CD1c-positive myeloid dendritic cell (primary cell): ENCODE data around the gene TMEM87B.
"Not testable (repeated sequence)": the region's sequence is repeated elsewhere in the genome, so short reads cannot be mapped to it uniquely, and the experiment has no call there.

Experiments used
- DNase-seq: peaks from one replicate; pipeline ENCODE4 v3.0.0-alpha.2; 2016; ENCODE audit errors: extremely low spot score

TMEM87B gene

GRCh38 chr2:112073875-112074274 lies 18.8 kb downstream of the TMEM87B start:
- DNase-seq = no peak

DNA sequence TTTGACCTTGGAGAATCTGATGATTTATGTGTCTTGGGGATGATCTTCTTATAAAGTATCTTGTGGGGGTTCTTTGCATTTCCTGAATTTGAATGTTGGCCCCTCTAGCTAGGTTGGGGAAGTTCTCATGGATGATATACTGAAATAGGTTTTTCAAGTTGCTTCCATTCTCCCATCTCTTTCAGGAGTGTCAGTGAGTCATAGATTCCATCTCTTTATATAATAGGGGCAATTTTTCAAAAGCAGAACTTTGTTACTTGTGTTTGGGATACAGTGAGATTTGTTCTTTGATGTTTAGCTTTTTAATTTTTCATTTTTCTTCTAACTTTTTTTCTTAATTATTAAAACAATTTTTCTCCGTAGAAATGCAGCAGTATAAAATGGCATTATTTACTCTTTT lies 19.4 kb downstream of the TMEM87B start:
- no peak for DNase-seq

DNA sequence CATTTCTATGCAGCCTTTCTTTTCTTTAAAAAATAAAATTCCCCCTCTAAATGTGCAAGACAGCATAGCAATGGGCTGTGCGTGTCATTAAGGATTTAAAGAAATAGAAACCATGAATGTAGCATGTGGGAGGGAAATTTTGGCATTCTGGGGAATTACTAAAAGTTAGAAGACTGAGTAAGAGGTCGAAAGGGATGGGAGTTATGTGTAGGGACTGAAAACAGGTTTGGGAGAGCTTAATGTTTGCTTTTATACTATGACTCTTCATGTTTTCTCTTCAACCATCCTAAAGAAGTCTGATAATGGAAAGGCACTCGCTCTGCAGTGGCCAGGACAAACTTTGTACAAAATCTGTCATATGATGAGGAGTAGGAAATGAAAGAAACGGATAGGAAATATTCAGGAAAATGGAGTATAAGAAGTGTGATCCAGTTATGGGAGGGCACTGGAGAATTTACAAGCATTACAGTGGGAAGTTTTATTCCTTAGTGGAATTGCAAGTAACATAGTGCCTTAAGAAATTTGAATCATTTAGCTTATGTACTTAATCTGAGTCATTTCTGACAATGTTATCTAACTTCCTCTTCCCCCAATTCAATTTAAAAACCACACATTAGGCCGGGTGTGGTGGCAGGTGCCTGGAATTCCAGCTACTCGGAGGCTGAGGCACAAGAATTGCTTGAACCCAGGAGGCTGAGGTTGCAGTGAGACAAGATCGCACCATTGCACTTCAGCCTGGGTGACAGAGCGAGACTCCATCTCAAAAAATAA lies 20.6 kb downstream of the TMEM87B start:
- peak; percentile 27 for DNase-seq

DNA sequence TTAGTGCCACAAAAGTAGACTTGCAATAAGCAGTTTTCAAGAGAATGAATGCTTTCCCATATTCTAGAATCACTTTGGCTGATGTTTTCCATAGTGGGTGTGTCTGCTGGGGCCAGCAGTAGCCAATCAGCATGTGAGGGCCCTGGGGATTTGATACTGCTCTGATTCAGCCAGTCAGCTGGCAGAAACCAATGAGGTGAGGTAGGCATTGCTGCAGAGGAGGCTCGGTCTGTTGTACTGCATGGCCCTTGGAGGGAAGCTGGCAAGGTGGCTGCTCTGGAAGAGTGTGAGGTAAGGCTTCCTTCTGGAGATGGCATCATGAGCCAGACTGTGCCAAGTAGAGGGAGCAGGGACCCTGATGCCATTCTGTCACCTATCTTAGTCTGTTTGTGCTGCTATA lies 22.7 kb downstream of the TMEM87B start:
- DNase-seq = no peak

DNA sequence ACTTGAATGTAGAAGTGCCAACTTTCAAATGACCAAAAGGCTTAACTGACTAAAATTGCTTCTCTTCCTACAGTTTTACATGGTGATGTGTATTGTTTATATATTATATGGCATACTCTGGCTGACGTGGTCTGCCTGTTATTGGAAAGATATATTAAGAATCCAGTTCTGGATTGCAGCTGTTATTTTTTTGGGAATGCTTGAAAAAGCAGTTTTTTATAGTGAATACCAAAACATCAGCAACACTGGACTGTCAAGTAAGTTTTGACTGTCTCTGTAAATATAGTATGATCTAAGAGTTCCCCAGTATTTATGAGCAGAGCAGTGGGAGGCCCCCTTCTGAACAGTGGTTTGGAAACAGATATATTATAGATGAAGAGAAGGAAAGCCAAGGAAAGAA lies 26.2 kb downstream of the TMEM87B start:
- DNase-seq = no peak

GRCh38 chr2:112084689-112085374 lies 29.8 kb downstream of the TMEM87B start:
- DNase-seq = no peak

GRCh38 chr2:112085375-112085730 lies 30.3 kb downstream of the TMEM87B start:
- no peak for DNase-seq

- no peak for DNase-seq
These were observed 31.0 kb downstream of the TMEM87B start for GRCh38 chr2:112085916-112086669.

- no peak for DNase-seq
These were observed 32.4 kb downstream of the TMEM87B start for GRCh38 chr2:112087346-112088020.

- DNase-seq = no peak
These were observed 34.3 kb downstream of the TMEM87B start for GRCh38 chr2:112089375-112089774.

DNA sequence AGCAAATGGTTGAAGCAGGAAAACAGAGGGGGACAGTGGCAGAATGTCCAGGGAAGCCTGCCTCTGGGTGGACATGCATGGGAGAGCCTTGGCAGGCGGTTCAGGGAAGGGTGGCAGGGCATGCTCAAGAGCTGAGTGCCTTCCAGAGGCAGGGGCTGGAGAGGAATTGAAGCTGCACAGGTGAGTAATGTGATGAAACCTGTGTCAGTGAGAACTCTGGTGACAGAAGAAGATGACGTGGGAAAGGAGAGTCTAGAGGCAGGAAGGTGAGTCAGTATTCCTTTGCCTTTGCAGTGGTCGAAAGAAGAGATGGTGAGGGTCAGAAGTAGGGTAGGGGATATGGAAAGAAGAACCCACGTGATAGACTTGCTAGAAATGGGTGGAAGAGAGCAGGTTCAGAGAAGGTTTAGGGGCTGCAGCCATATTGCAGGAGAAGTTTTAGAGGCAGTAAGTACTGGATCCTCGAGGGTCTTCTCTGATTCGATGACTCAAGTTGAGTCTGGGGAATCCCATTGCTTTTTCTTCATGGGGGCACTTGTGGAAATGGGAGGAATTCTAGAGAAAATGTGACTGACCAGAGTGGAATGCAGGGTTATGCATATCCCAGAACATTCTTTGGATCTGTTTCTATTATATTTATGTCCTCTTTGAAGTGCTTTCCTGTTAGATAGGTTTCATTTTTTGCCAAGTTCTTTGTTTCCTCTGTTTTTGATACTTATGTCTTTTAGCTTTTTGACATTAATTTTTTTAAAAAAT lies 37.4 kb downstream of the TMEM87B start:
- DNase-seq = no peak

DNA sequence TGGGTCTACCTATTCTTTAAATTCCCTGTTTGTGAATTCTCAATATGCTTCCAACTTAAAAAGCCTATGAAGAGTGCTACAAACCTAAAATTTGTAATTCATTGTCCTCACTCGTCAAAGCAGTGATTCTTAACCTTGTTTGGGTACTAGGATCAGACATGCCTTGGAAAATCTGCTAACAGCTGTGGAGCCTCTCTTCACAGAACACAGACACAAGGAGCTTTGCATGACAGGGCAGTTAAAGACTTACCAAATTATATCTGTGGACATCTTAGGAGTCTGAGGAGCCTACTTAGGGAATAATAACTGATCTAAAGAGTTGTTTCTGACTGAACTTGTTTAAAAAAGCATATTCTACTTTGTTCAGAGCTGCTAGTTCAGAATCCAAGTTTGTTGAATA lies 38.1 kb downstream of the TMEM87B start:
- DNase-seq = no peak

DNA sequence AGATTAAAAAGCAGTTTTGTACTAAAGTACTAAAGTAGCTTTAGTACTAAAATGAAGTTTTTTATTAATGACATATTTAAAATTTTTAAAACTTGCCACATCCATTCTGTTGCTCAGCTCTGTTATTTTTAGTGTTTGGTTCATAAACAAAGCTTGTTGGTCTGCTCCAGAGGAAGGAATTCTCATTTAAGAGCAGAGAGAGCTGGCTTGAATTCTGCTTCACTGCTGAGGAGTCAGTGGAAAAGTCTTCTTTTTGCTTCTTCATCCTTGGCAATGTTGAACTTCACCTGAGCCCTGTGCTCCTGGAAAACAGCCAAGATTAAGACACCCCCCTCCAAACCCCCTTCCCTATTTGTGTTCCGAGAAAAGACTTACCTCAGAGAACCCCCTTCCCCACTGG lies 40.6 kb downstream of the TMEM87B start:
- DNase-seq = no peak

DNA sequence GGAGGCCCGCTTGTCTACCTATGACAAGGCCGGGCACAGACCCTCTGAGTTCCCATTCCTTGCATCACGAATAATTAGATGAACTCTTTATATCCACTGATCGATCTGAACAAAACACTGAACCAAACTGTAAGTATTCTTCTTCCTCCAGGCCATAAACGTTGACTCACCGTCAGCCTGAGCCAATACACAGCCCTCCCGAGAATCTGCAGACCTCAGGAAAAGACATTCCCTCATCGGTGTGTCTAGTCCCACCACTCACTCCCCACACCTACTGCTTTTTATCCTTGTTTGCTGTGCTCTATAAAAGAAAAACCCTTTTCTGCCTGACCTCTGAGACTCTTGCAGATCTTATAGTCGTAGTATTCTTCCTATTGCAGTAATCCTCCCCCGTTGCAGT lies 41.0 kb downstream of the TMEM87B start:
- no peak for DNase-seq

GRCh38 chr2:112108178-112108832 lies 53.2 kb downstream of the TMEM87B start:
- no peak for DNase-seq

DNA sequence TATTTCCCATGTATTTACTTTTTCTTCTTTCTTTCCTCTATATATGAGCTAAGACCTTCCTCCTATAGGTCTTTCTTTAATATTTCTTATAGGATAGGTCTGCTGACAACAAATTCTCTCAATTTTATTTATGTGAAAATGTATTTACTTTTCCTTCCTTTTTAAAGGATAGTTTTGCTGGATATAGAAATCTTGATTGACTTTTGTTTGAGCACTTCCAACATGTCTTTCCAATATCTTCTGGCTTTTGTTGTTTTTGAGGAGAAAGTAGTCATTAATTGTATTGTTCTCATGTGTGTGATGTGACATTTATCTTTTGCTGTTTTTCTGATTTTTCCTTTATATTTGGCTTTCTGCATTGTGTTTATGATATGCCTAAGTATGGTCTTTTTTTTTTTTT lies 54.2 kb downstream of the TMEM87B start:
- no peak for DNase-seq

DNA sequence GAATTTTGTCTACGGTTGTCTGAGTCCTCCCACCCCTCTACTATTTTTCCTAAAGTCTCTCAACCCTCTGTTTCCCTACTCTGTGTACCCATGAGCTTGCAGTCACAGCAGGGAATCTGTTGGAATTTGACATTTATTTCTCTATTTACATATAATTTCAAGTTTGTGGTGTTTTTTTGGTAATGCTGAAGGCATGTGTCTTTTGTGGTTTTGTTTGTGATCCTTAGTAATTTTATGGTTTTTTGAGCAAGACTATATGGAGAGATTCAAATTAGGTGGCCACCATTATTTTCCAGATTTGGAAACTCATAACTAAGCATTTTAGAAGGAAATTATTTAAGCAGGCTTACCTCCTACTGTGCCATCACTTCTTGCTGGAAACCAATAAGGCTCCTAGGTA lies 55.9 kb downstream of the TMEM87B start:
- DNase-seq = no peak

DNA sequence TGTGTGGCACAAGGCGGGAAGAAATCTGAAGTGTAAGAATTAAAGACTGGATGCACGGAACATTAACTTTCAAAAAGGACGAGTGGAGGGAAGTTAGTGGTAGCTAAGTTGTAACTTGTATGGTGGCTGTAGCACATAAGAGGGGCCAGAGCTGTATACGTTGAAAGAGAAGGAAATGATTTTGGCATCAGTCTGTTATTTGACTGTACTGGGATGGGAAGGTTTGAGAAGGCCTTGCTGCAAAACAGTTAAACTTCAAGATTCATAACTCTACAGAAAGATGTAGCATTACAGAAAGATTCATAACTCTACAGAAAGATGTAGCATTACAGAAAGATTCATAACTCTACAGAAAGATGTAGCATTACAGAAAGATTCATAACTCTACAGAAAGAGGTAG lies 58.3 kb downstream of the TMEM87B start:
- not testable (repeated sequence) for DNase-seq

DNA sequence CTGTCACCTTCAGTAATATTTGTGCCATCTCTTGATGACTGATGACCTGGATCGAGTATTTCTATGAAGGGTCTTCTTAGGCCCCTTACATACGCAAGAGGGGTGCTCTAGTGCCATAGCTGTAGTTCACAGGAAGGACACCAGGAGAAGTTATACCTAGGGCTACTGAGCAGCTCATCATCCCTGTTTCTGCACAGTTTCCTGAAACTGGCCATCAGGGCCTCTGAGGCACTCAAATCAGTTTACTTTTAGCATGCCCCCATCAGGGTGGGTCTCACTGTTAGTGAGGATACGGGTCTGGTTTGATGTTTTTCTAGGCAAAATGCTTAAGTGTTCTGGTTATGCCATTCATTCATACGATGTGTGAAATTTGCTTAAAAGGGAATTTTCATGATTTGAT lies 63.1 kb downstream of the TMEM87B start:
- DNase-seq = no peak

GRCh38 chr2:112121682-112122254 lies 66.7 kb downstream of the TMEM87B start:
- DNase-seq = peak; percentile 71

DNA sequence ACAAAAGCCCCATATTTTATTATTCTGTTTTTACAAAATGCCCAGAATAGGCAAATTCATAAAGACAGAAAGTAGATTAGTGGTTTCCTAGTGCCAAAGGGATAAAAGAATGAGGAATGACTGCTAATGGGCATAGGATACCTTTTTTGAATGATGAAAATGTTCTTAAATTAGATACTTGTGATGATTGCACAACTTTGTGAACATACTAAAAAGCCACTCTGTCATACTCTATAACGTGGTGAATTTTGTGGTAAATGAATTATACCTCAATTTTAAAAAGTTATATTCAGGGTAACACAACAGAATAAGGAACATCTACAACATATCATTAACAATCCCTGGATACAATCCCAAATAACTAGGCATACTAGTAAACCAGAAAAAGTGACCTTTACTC lies 74.0 kb downstream of the TMEM87B start:
- DNase-seq = no peak
